Measurements from ENCODE around the gene AQP7.

DNA sequence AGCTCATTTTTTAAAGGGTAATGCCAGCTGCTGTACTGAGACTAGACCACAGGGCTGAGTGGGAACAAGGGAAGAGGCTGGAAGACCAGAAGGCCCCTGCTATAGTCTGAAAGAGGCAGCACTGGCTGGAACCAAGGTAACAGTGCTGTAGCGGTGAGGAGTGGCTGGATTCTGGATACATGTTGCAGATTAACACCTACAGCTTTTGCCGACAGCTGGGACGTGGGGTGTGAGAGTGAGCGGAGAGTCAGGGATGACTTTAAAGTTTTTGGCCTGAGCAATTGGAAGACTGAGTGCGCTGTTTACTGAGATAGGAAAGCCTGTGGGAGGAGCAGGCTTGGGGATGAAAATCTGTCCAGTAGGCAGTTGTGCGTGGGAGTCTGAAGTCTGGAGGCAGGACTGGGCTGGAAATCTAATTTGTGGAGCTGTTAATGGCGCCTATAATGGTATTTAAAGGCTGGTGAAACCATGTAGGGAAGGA lies 26.5 kb downstream of the AQP7 start:
- TF ChIP-seq, protein P1, sequence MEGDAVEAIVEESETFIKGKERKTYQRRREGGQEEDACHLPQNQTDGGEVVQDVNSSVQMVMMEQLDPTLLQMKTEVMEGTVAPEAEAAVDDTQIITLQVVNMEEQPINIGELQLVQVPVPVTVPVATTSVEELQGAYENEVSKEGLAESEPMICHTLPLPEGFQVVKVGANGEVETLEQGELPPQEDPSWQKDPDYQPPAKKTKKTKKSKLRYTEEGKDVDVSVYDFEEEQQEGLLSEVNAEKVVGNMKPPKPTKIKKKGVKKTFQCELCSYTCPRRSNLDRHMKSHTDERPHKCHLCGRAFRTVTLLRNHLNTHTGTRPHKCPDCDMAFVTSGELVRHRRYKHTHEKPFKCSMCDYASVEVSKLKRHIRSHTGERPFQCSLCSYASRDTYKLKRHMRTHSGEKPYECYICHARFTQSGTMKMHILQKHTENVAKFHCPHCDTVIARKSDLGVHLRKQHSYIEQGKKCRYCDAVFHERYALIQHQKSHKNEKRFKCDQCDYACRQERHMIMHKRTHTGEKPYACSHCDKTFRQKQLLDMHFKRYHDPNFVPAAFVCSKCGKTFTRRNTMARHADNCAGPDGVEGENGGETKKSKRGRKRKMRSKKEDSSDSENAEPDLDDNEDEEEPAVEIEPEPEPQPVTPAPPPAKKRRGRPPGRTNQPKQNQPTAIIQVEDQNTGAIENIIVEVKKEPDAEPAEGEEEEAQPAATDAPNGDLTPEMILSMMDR (IDR thresholded peaks at IDR 0.05; ENCODE audit: low read depth, low read length, missing input control), result no peak
- no peak for TF ChIP-seq TAF1 (conservative IDR thresholded peaks at IDR 0.05)
- no peak for TF ChIP-seq YY1 (IDR thresholded peaks at IDR 0.05)

Measured in liver (tissue), 3 donors.